Uterus (tissue), 2 donors: ENCODE measurements around the gene DNM3.

Source experiments
- POLR2A ChIP-seq, 2 donors: fragments of 450-650 bp; IDR thresholded peaks; one replicate each; pipeline ENCODE4 v1.6.1; 2016; ENCODE audit warnings: antibody characterized with exemption in 2 of 2, mild to moderate bottlenecking in 1 of 2, moderate library complexity in 1 of 2
- TF ChIP-seq, protein P1 (sequence below), 4 experiments: fragments of 200-600 bp in 2 of 4; fragments of 450-650 bp in 2 of 4; sonication (generic) in 2 of 4; IDR thresholded peaks; one replicate each; pipeline ENCODE4 v1.5.1; 2016 to 2019; ENCODE audit warnings: antibody characterized with exemption in 4 of 4, mild to moderate bottlenecking in 2 of 4, moderate library complexity in 1 of 4

GRCh38 chr1:172172352-172172831 lies 331.1 kb downstream of the DNM3 start:
- TF ChIP-seq, protein P1, sequence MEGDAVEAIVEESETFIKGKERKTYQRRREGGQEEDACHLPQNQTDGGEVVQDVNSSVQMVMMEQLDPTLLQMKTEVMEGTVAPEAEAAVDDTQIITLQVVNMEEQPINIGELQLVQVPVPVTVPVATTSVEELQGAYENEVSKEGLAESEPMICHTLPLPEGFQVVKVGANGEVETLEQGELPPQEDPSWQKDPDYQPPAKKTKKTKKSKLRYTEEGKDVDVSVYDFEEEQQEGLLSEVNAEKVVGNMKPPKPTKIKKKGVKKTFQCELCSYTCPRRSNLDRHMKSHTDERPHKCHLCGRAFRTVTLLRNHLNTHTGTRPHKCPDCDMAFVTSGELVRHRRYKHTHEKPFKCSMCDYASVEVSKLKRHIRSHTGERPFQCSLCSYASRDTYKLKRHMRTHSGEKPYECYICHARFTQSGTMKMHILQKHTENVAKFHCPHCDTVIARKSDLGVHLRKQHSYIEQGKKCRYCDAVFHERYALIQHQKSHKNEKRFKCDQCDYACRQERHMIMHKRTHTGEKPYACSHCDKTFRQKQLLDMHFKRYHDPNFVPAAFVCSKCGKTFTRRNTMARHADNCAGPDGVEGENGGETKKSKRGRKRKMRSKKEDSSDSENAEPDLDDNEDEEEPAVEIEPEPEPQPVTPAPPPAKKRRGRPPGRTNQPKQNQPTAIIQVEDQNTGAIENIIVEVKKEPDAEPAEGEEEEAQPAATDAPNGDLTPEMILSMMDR (IDR thresholded peaks at IDR 0.05) = no peak
- TF ChIP-seq POLR2A (IDR thresholded peaks at IDR 0.05) = no peak
